HEK293 (cell line): Measurements from ENCODE around the gene SIX4.

Experiments
- CTCF ChIP-seq: fragments of 450-650 bp; formaldehyde crosslinking; IDR thresholded peaks from 2 replicates; pipeline ENCODE4 v1.5.1; 2016; ENCODE audit warnings: missing biosample characterization, missing genetic modification characterization
- ELK4 ChIP-seq: IDR thresholded peaks from 2 replicates; pipeline ENCODE4 v1.6.1; 2011; ENCODE audit warnings: mild to moderate bottlenecking, low read depth, low read length, borderline replicate concordance
- KLF9 ChIP-seq: fragments of 450-650 bp; formaldehyde crosslinking; IDR thresholded peaks from 2 replicates; pipeline ENCODE4 v1.5.1; 2016; ENCODE audit warnings: missing biosample characterization, missing genetic modification characterization, low read depth
- TSHZ1 ChIP-seq: fragments of 450-650 bp; formaldehyde crosslinking; IDR thresholded peaks from 2 replicates; pipeline ENCODE4 v1.5.1; 2016; ENCODE audit warnings: missing biosample characterization, missing genetic modification characterization, borderline replicate concordance
- ZBTB21 ChIP-seq: fragments of 450-650 bp; formaldehyde crosslinking; IDR thresholded peaks from 2 replicates; pipeline ENCODE4 v1.5.1; 2017; ENCODE audit warnings: missing biosample characterization, missing genetic modification characterization
- ZBTB26 ChIP-seq: fragments of 450-650 bp; formaldehyde crosslinking; optimal IDR thresholded peaks from 2 replicates; pipeline ENCODE3; 2016; ENCODE audit warnings: missing biosample characterization, mild to moderate bottlenecking, missing genetic modification characterization
- ZFHX2 ChIP-seq: fragments of 450-650 bp; formaldehyde crosslinking; conservative IDR thresholded peaks from 2 replicates; pipeline ENCODE4 v1.5.1; 2016; ENCODE audit warnings: missing biosample characterization, missing genetic modification characterization
- ZFP3 ChIP-seq: fragments of 450-650 bp; formaldehyde crosslinking; IDR thresholded peaks from 2 replicates; pipeline ENCODE4 v1.5.1; 2016; ENCODE audit warnings: low read depth, missing biosample characterization, missing genetic modification characterization
- ZNF10 ChIP-seq: fragments of 450-650 bp; formaldehyde crosslinking; IDR thresholded peaks from 2 replicates; pipeline ENCODE4 v1.5.1; 2017; ENCODE audit warnings: missing biosample characterization, missing genetic modification characterization
- ZNF155 ChIP-seq: fragments of 450-650 bp; formaldehyde crosslinking; IDR thresholded peaks from 2 replicates; pipeline ENCODE4 v1.5.1; 2016; ENCODE audit warnings: missing biosample characterization, missing genetic modification characterization
- ZNF16 ChIP-seq: fragments of 450-650 bp; formaldehyde crosslinking; IDR thresholded peaks from 2 replicates; pipeline ENCODE4 v1.5.1; 2016; ENCODE audit warnings: low read depth, missing biosample characterization, missing genetic modification characterization
- ZNF214 ChIP-seq: fragments of 450-650 bp; formaldehyde crosslinking; IDR thresholded peaks from 2 replicates; pipeline ENCODE4 v1.5.1; 2017; ENCODE audit warnings: missing biosample characterization, mild to moderate bottlenecking, missing genetic modification characterization, borderline replicate concordance
- ZNF26 ChIP-seq: fragments of 450-650 bp; formaldehyde crosslinking; IDR thresholded peaks from 2 replicates; pipeline ENCODE4 v1.5.1; 2016; ENCODE audit warnings: missing biosample characterization, missing genetic modification characterization
- ZNF311 ChIP-seq: fragments of 450-650 bp; formaldehyde crosslinking; IDR thresholded peaks from 2 replicates; pipeline ENCODE4 v1.5.1; 2017; ENCODE audit warnings: missing biosample characterization, missing genetic modification characterization, borderline replicate concordance
- ZNF354C ChIP-seq: fragments of 450-650 bp; formaldehyde crosslinking; IDR thresholded peaks from 2 replicates; pipeline ENCODE4 v1.5.1; 2016; ENCODE audit warnings: missing biosample characterization, missing genetic modification characterization, low read depth, borderline replicate concordance
- ZNF394 ChIP-seq: fragments of 450-650 bp; formaldehyde crosslinking; IDR thresholded peaks from 2 replicates; pipeline ENCODE4 v1.5.1; 2016; ENCODE audit warnings: missing biosample characterization, missing genetic modification characterization, mild to moderate bottlenecking, moderate library complexity, borderline replicate concordance
- ZNF510 ChIP-seq: fragments of 450-650 bp; formaldehyde crosslinking; IDR thresholded peaks from 2 replicates; pipeline ENCODE4 v1.5.1; 2018; ENCODE audit warnings: mild to moderate bottlenecking, missing genetic modification characterization, missing biosample characterization; ENCODE audit not compliant: insufficient replicate concordance
- ZNF513 ChIP-seq: fragments of 450-650 bp; IDR thresholded peaks from 2 replicates; pipeline ENCODE4 v1.5.1; 2018; ENCODE audit warnings: missing biosample characterization, missing genetic modification characterization
- ZNF561 ChIP-seq: fragments of 450-650 bp; IDR thresholded peaks from 2 replicates; pipeline ENCODE4 v1.5.1; 2018; ENCODE audit warnings: missing biosample characterization, missing genetic modification characterization, borderline replicate concordance
- ZNF571 ChIP-seq: fragments of 450-650 bp; formaldehyde crosslinking; IDR thresholded peaks from 2 replicates; pipeline ENCODE4 v1.5.0; 2017; ENCODE audit warnings: missing biosample characterization, missing genetic modification characterization
- ZNF658 ChIP-seq: fragments of 450-650 bp; formaldehyde crosslinking; IDR thresholded peaks from 2 replicates; pipeline ENCODE4; 2016; ENCODE audit warnings: missing biosample characterization, missing genetic modification characterization
- ZNF791 ChIP-seq: fragments of 450-650 bp; formaldehyde crosslinking; IDR thresholded peaks from 2 replicates; pipeline ENCODE4 v1.5.1; 2016; ENCODE audit warnings: missing biosample characterization, missing genetic modification characterization
- ZNF830 ChIP-seq: fragments of 450-650 bp; IDR thresholded peaks from 2 replicates; pipeline ENCODE4 v1.5.0; 2018; ENCODE audit warnings: missing biosample characterization, missing genetic modification characterization, low read depth, mild to moderate bottlenecking, moderate library complexity
- ZSCAN18 ChIP-seq: fragments of 450-650 bp; formaldehyde crosslinking; IDR thresholded peaks from 2 replicates; pipeline ENCODE4 v1.5.1; 2016; ENCODE audit warnings: missing biosample characterization, missing genetic modification characterization
- ZSCAN5A ChIP-seq: fragments of 450-650 bp; formaldehyde crosslinking; IDR thresholded peaks from 2 replicates; pipeline ENCODE4 v1.5.1; 2016; ENCODE audit warnings: missing biosample characterization, missing genetic modification characterization

Gene SIX4

GRCh38 chr14:60723907-60724618 lies at the start of gene SIX4 (continued):
- no peak for TF ChIP-seq ZNF513
- TF ChIP-seq ZNF571: no peak
- TF ChIP-seq ZNF561 (tag by site-specific recombination): no peak
- TF ChIP-seq ZFHX2: peak; percentile 95
- TF ChIP-seq ZNF658 (tag by site-specific recombination): no peak
- no peak for TF ChIP-seq ZNF830 (tag by site-specific recombination)
- no peak for TF ChIP-seq ZFP3
- TF ChIP-seq ZNF311 (tag by site-specific recombination): no peak
- TF ChIP-seq ZNF354C (tag by site-specific recombination): no peak
- no peak for TF ChIP-seq ZNF510 (tag by site-specific recombination)
- no peak for TF ChIP-seq ZNF10
- no peak for TF ChIP-seq ZNF26 (tag by site-specific recombination)
- TF ChIP-seq ZNF155: no peak
- TF ChIP-seq CTCF (tag by site-specific recombination): no peak
- TF ChIP-seq ZSCAN5A (tag by site-specific recombination): no peak
- no peak; the same call in 1 of the 2 replicates for TF ChIP-seq TSHZ1 (tag by site-specific recombination)
- TF ChIP-seq ZBTB26 (tag by site-specific recombination): no peak
- peak; percentile 42; the same call in 1 of the 2 replicates for TF ChIP-seq KLF9 (tag by site-specific recombination)
- TF ChIP-seq ZBTB21 (tag by site-specific recombination): 0 out of 2 replicates have a peak, but pooled peaks have one; percentile 22
- TF ChIP-seq ZSCAN18: no peak
- no peak for TF ChIP-seq ZNF791 (tag by site-specific recombination)
- no peak for TF ChIP-seq ZNF16 (tag by site-specific recombination)
- no peak for TF ChIP-seq ELK4
- no peak for TF ChIP-seq ZNF214
- peak; percentile 15; the same call in 1 of the 2 replicates for TF ChIP-seq ZNF394 (tag by site-specific recombination)
